ENCODE data around the gene CGB5. TPM values are rescaled to one million over a fixed set of nuclear protein-coding genes. Genes with fewer than 3 reads are reported as not detected.
A peak's percentile ranks its signal among the peaks of the same experiment; 100 is the strongest.

The CGB5 gene
- total RNA-seq, 2 donors from 2014 or later, result not detected

GRCh38 chr19:49091391-49092038, 47.9 kb downstream of the CGB5 start:
- Mint-ChIP-seq H3K27me3 (ENCODE audit: low read depth) (no peaks in the 10 kb centered on the region), H3K4me1 (ENCODE audit: low read depth) (peaks cover 48% of the 10 kb centered on the region), H3K36me3 (ENCODE audit: insufficient read depth in 2 of 2) (peaks cover 10 to 35% of the 10 kb centered on the region in 2 donors), H3K4me3 (no peak overlapping the region), H3K27ac (no peak overlapping the region), H3K9me3 (no peaks in the 10 kb centered on the region)
- DNase-seq (no peak), ATAC-seq (replicated peaks in 1 of 2) (peak in 1 of 2 donors; percentile 19)

DNA sequence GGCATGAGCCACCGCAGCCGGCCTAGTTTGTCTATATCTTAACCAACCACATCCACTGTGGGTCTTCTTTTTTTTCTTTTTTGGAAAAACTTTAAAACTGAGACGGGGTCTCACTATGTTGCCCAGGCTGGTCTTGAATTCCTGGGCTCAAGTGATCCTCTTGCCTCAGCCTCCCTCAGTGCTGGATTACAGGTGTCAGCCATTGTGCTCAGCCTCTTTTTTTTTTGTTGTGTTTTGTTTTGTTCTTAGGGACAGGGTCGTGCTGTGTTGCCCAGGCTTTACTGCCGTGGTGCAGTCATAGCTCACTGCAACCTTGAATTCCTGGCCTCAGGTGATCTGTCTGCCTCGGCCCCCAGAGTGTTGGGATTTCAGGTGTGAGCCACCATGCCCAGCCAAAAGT, 49.0 kb downstream of the CGB5 start:
- Mint-ChIP-seq H3K4me3 (no peak overlapping the region), H3K36me3 (ENCODE audit: insufficient read depth in 2 of 2) (peaks cover 8 to 35% of the 10 kb centered on the region in 2 donors), H3K27me3 (ENCODE audit: low read depth) (no peaks in the 10 kb centered on the region), H3K27ac (no peak overlapping the region), H3K4me1 (ENCODE audit: low read depth) (peaks cover 36% of the 10 kb centered on the region), H3K9me3 (no peaks in the 10 kb centered on the region)
- DNase-seq (no peak), ATAC-seq (replicated peaks in 1 of 2) (no peak)

Other genes with a start within 250 kb of the CGB5 start
- gene BCAT2, start 232.8 kb upstream of the CGB5 start, total RNA-seq, result 10 to 100 TPM; 42.1 to 49.5 TPM
- 1 to 10 TPM; 2.0 to 3.2 TPM for gene HSD17B14, start 207.4 kb upstream of the CGB5 start, total RNA-seq
- 10 to 100 TPM; 16.2 to 24.5 TPM for gene PLEKHA4, start 175.2 kb upstream of the CGB5 start, total RNA-seq
- 100 to 1,000 TPM; 130 to 153 TPM for gene PPP1R15A, start 171.4 kb upstream of the CGB5 start, total RNA-seq
- 1 to 10 TPM in 1 of 2 donors, under 1 TPM in 1; 0.79 to 3.3 TPM for gene TULP2, start 145.1 kb upstream of the CGB5 start, total RNA-seq
- gene NUCB1, start 143.5 kb upstream of the CGB5 start, total RNA-seq, result 100 to 1,000 TPM; 168 to 183 TPM
- 1 to 10 TPM; 3.2 to 3.6 TPM for gene DHDH, start 110.1 kb upstream of the CGB5 start, total RNA-seq
- gene BAX, start 89.0 kb upstream of the CGB5 start, total RNA-seq, result 100 to 1,000 TPM; 318 to 448 TPM
- gene FTL, start 78.5 kb upstream of the CGB5 start, total RNA-seq, result 100 to 1,000 TPM; 681 to 811 TPM
- 10 to 100 TPM; 25.9 to 29.4 TPM for gene GYS1, start 50.5 kb upstream of the CGB5 start, total RNA-seq
- gene RUVBL2, start 50.0 kb upstream of the CGB5 start, total RNA-seq, result 10 to 100 TPM; 83.4 to 92.5 TPM
- gene LHB, start 26.8 kb upstream of the CGB5 start, total RNA-seq, result not detected
- not detected for gene CGB3, start 19.5 kb upstream of the CGB5 start, total RNA-seq
- 1 to 10 TPM in 1 of 2 donors, not detected in 1; 1.4 TPM for gene CGB2, start 12.0 kb upstream of the CGB5 start, total RNA-seq
- not detected for gene CGB1, start 7.0 kb upstream of the CGB5 start, total RNA-seq
- not detected for gene CGB8, start 5.3 kb downstream of the CGB5 start, total RNA-seq
- gene CGB7, start 13.9 kb downstream of the CGB5 start, total RNA-seq, result not detected
- gene NTF4, start 21.0 kb downstream of the CGB5 start, total RNA-seq, result not detected
- gene KCNA7, start 28.9 kb downstream of the CGB5 start, total RNA-seq, result not detected
- gene SNRNP70, start 41.6 kb downstream of the CGB5 start, total RNA-seq, result 100 to 1,000 TPM; 165 to 175 TPM
- gene LIN7B, start 70.5 kb downstream of the CGB5 start, total RNA-seq, result 1 to 10 TPM; 5.1 to 7.7 TPM
- gene C19orf73, start 75.3 kb downstream of the CGB5 start, total RNA-seq, result 1 to 10 TPM; 2.2 to 2.9 TPM
- gene PPFIA3, start 75.7 kb downstream of the CGB5 start, total RNA-seq, result 1 to 10 TPM; 6.2 to 9.0 TPM
- not detected for gene HRC, start 111.5 kb downstream of the CGB5 start, total RNA-seq
- gene TRPM4, start 113.9 kb downstream of the CGB5 start, total RNA-seq, result 1 to 10 TPM in 1 of 2 donors, under 1 TPM in 1; 0.96 to 1.5 TPM